Measurements from ENCODE around the gene NUDT16. TPM values are rescaled to one million over a fixed set of nuclear protein-coding genes. Genes with fewer than 3 reads are reported as not detected.

The NUDT16 gene
- total and polyA plus RNA-seq, 2 of the 8 experiments (the other 6 are each of a cell fraction or from before 2014, with no cell fraction given), result 8.5 to 19.1 TPM

DNA sequence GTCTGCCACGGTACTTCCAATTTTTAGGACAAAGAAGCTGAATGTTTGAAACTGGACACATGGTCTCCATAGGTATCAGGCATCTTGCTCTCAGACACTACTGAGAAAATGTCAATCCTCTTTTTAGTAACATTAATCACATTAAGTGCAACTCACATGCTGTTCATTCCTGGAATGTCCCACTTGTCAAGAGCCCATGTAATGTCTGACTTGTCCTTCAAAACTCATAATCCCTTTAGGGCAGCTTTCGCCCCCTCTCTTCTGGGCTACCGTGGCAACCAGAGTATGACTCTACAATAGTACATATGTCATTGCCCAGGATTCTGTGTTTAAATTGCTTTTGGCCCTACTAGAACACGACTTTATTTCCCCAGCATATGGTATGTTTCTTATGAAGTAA is 12.3 kb downstream of the NUDT16 start (continued):
- TF ChIP-seq SRF (IDR thresholded peaks at IDR 0.05; ENCODE audit: low read depth, low read length), result no peak

DNA sequence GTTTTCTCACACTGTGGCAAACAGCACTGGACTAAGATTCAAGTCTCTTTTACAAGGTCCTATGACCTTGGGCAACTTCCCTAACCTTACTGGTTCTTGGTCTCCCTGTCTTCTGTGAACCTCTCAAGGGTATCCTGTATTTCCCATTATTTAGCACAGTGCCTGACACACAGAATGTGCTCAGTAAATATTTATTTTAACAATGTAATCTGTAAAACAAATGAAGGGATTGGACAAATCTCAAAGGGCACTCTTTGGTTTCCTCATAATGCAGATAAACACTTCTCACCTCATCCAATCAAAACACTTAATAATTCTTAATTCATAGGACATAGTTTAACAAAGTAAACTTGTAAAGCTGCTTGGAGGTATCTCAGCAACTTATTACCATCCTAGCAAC is 12.8 kb downstream of the NUDT16 start:
- Histone ChIP-seq H4K5ac (ENCODE audit: insufficient read length, low read depth, low read length) (no peak overlapping the region), H3K79me2 (ENCODE audit: control insufficient read depth in 1 of 2, insufficient read depth in 2 of 2, low read length in 2 of 2) (no peaks in the 10 kb centered on the region), H3K36me3 (ENCODE audit: control insufficient read depth in 2 of 4, insufficient read depth in 4 of 4, low read length in 3 of 4) (no peaks in the 10 kb centered on the region), H2AFZ (ENCODE audit: low read length) (no peak overlapping the region), H4K20me1 (replicated peaks in 1 of 2; ENCODE audit: control insufficient read depth in 1 of 2, insufficient read depth in 2 of 2, low read length in 2 of 2) (no peaks in the 10 kb centered on the region), H3K23ac (ENCODE audit: insufficient read length) (no peak overlapping the region), H3K4me1 (replicated peaks in 1 of 4; ENCODE audit: control insufficient read depth in 3 of 4, insufficient read depth in 4 of 4, low read length in 3 of 4) (no peaks in the 10 kb centered on the region), H3K4me2 (ENCODE audit: insufficient read depth in 1 of 2, low read depth in 2 of 2, low read length in 2 of 2) (no peak overlapping the region), H2BK120ac (replicated peaks; ENCODE audit: low read depth, low read length) (no peak overlapping the region), H2BK15ac (ENCODE audit: low read length) (no peak overlapping the region), H3K14ac (ENCODE audit: insufficient read length) (no peak overlapping the region), H3K18ac (ENCODE audit: extremely low read depth, low read length) (no peak overlapping the region), H2AK5ac (ENCODE audit: low read depth, low read length) (no peak overlapping the region), H2BK5ac (ENCODE audit: low read depth, low read length) (no peak overlapping the region), H3K9ac (replicated peaks in 1 of 4; ENCODE audit: extremely low read depth in 1 of 4, low read depth in 3 of 4, low read length in 3 of 4) (no peak overlapping the region), H3K23me2 (ENCODE audit: low read depth, low read length) (no peaks in the 10 kb centered on the region), H3K79me1 (ENCODE audit: low read depth, low read length) (no peaks in the 10 kb centered on the region), H3K27me3 (replicated peaks in 1 of 4; ENCODE audit: control insufficient read depth in 3 of 4, extremely low read depth in 1 of 4, insufficient read depth in 3 of 4, low read length in 3 of 4) (no peaks in the 10 kb centered on the region), H2BK12ac (ENCODE audit: low read depth, low read length) (no peak overlapping the region), H3K27ac (ENCODE audit: low read depth, low read length) (no peak overlapping the region), H3K56ac (replicated peaks; ENCODE audit: insufficient read length, low read depth, low read length) (no peak overlapping the region), H3K9me3 (ENCODE audit: insufficient read depth in 2 of 2, low read depth in 1 of 2, low read length in 1 of 2) (no peaks in the 10 kb centered on the region), H4K91ac (replicated peaks; ENCODE audit: insufficient read length, low read length) (no peak overlapping the region), H2BK20ac (ENCODE audit: low read length) (no peak overlapping the region), H3K4ac (replicated peaks; ENCODE audit: insufficient read length, low read depth, low read length) (no peak overlapping the region), H4K8ac (ENCODE audit: extremely low read depth, insufficient read depth, low read length) (no peak overlapping the region), H3K4me3 (ENCODE audit: extremely low read depth in 1 of 4, insufficient read depth in 2 of 4, low read depth in 3 of 4, low read length in 4 of 4) (no peak overlapping the region)
- no peak for FAIRE-seq
- DNase-seq (ENCODE audit: low read depth in 1 of 2, low spot score in 2 of 2), result no peak
- CTCF ChIA-PET (ENCODE audit: partially characterized antibody), result no interaction called here
- POLR2A ChIA-PET (ENCODE audit: partially characterized antibody), result no interaction called here
- TF ChIP-seq TCF12 (IDR thresholded peaks at IDR 0.05; ENCODE audit: low read depth, low read length) (no peak), POU5F1 (IDR thresholded peaks at IDR 0.05; ENCODE audit: low read depth, low read length) (no peak), RFX5 (IDR thresholded peaks at IDR 0.05; ENCODE audit: borderline replicate concordance, low read depth, low read length) (no peak)
